Adipose tissue (tissue), 3 donors: Measurements from ENCODE around the gene LEFTY1. TPM values are rescaled to one million over a fixed set of nuclear protein-coding genes. Genes with fewer than 3 reads are reported as not detected.

Experiments used
- H3K27ac ChIP-seq: one replicate; pipeline ENCODE4 v1.5.1; 2013; ENCODE audit warnings: low read depth, low read length
- WGBS, 3 donors: extraction: QIAGEN DNeasy Blood & Tissue Kit; methylation state at CpG; one replicate each; pipeline ENCODE4 v1.1.7; 2013; 5-methylcytosine and 5-hydroxymethylcytosine counted together
- polyA plus RNA-seq, 3 donors: library from polyadenylated mRNA; stranded (reverse); fragments of 200-250 nt; gene quantifications; one replicate each; pipeline ENCODE4 v1.2.3, GENCODE V29; 2013
- donor health status: healthy with polysubstance abuse.
- donor health status: Bipolar disorder and iron deficiency.
- donor health status: healthy.

Gene LEFTY1
- polyA plus RNA-seq, 3 donors, result 0.18 to 60.5 TPM; not detected in 1

DNA sequence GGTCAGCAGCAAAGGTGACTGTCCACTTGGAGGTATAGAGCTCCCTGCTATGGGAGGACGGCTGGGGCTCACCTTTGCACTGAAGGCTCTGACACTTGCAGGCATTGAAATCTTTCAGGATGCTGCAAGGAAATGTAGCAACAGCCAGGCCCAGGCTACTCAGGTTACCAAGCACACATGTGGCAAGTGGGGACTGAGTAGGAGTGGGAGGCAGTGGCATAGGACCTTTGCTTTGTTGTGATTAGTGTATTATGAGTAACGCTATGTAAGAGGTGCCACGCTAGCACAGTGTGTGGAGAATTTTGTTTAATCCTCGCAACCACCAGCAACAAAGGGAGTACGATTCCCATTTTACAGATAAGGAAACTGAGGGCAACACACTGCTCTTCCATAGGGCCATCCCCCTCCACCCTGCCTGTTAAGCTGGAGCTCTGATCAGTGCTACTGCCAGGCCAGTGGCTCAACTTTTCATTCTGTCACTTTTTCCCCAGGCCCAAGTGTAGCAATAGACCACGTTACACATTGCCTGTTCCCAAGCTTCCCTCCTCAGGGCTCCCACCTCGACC is 28.0 kb downstream of the LEFTY1 start:
- no peak overlapping the region for H3K27ac ChIP-seq
- 78 to 95% (median 87%) methylated on average over 7 of the region's 7 CpGs for WGBS, 3 donors

GRCh38 chr1:225860107-225860506 is 28.8 kb downstream of the LEFTY1 start:
- H3K27ac ChIP-seq, result no peak overlapping the region
- WGBS, 3 donors, result 86 to 94% (median 87%) methylated on average over 5 of the region's 5 CpGs

DNA sequence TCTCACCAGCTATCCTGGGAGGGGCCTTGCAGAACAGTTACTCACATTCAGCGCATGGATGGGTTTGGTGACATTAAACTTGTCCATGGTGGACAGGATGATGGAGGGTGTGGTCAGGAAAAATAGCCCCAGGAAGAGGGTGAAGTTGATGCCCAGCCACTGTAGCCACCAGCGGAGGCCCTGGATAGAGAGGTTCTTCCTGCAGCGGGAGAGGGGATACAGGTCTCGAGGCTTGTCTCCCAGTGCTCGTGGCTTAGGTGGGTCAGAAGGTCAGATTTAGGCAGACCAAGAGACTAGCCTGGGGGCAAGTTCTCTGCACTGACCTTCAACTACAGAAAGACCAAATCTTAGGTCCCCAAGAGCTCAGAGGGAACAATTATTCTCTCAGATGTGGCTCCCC is 29.8 kb downstream of the LEFTY1 start:
- no peak overlapping the region for H3K27ac ChIP-seq
- 93 to 98% (median 96%) methylated on average over 5 of the region's 5 CpGs for WGBS, 3 donors

DNA sequence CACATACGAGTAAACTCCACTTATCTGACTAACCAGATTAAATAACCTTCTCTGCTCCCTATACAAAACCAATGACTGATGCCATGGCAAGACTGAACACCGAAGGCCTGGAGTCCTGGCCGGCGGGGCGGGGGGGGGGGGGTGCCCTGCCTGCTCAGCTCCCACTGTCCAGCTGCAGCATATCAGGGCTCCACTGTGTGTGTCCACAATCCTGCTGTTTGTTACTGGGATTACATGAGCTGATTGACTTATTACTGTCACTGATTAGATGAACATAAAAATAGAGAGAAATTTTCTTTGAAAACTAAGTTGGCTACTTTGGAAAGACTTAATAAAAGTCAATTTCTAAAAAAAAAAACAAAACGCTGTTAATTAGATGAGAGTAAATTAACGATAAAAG is 31.7 kb downstream of the LEFTY1 start:
- 56 to 68% (median 66%) methylated on average over 6 to 7 of the region's 7 CpGs for WGBS, 3 donors
- H3K27ac ChIP-seq, result no peak overlapping the region

DNA sequence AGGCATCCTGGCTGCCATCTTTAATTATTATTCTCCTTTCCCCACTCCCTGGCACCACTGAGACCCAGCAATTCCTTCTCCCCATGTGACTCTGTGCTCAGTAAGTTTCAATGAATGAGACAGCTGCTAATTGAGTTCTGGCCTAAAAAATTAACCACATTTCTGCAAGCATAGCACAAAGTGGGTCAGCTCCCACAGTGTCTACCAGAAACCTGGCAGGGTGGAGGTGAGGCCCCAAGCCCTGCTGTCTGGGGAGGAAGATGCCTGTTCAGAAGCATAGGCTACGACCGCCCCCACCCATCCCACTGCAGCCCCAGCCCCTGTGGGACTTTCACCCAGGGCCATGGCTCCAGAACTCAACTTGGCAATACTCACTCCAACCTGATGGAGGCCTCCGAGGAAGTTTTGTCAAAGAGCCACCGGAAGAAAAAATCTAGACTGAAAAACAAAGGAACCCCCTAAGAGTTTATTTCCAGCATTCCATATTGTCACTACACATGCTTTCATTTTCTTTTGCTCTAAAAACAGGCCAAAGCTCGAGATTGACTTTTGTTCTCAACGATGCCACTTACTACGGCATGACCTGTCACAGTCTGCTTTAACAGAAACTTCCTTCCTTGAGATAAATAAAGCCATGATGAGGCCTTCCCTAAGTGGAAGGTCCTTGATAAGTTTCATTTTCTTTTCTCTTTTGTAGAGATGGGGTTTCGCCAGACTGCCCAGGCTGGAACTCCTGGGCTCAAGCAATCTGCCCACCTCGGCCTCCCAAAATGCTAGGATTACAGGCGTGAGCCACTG is 33.2 kb downstream of the LEFTY1 start:
- H3K27ac ChIP-seq, result no peak overlapping the region
- 73 to 78% (median 75%) methylated on average over 10 of the region's 10 CpGs for WGBS, 3 donors

DNA sequence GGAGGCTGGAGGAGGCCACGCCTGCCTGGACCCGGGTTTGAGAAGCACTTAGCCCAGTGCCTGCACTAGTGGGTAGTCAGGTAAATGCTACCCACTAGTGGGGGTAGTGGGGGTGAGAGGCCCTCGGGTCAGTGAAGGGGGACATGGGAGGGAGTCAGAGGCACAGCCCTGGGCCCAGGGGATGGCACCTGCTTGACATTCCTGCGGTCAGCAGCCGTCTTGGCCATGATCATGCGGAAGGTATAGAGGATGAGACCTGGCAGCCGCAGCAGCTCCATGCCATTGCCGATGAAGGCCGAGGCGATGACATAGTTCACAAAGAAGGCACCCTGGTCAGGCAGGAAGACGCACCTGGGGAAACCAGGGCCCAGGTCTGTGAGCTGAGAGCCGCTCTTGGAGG is 35.5 kb downstream of the LEFTY1 start:
- WGBS, 3 donors, result 90 to 94% (median 92%) methylated on average over 12 of the region's 12 CpGs
- no peak overlapping the region for H3K27ac ChIP-seq

- no peak overlapping the region for H3K27ac ChIP-seq
- 88 to 90% (median 89%) methylated on average over 13 of the region's 13 CpGs for WGBS, 3 donors
These were observed 36.4 kb downstream of the LEFTY1 start for GRCh38 chr1:225852413-225853124.

- 24 to 34% (median 32%) methylated on average over 4 of the region's 4 CpGs for WGBS, 3 donors
- H3K27ac ChIP-seq, result no peak overlapping the region
These were observed 37.1 kb downstream of the LEFTY1 start for GRCh38 chr1:225851805-225852204.

DNA sequence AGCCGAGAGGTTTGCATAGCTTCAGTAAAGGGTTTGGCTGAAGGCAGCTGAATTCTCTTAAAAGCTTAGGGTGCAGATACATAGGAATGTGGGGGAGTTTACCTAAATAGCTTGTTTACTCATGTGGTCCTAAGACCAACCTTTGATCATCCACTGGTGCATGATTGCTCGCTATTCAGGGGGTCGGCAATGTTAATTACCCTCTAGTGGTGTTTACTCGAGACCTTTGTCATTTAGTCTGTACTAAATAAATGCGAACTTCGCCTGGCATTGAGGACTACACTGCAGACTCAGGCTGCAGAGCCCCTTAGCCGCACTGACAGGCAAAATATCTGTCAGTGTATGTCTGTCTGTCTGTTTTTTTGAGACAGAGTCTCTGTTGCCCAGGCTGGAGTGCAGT is 38.6 kb downstream of the LEFTY1 start:
- H3K27ac ChIP-seq, result no peak overlapping the region
- 95 to 97% (median 97%) methylated on average over 7 of the region's 7 CpGs for WGBS, 3 donors

DNA sequence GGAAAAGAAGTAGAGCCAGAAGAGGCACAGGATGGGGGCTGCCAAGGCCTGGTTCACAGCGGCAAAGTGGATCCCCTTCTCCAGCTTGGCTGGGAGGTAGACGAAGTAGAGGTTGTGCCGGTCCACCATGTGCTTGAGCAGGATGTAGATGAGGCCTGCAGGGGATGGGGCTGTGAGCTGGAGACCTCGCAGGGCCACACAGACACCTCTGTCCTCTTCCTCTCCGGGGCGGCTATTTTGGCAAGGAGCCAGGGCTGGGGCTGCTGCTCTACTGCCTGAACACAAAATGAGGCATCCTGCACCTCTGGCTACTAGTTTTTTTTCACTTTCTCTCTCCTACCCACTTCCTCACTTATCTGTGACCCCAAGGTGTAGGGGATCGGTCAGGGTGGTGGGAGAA is 39.0 kb downstream of the LEFTY1 start:
- WGBS, 3 donors, result 57 to 75% (median 64%) methylated on average over 5 to 7 of the region's 7 CpGs
- H3K27ac ChIP-seq, result no peak overlapping the region

DNA sequence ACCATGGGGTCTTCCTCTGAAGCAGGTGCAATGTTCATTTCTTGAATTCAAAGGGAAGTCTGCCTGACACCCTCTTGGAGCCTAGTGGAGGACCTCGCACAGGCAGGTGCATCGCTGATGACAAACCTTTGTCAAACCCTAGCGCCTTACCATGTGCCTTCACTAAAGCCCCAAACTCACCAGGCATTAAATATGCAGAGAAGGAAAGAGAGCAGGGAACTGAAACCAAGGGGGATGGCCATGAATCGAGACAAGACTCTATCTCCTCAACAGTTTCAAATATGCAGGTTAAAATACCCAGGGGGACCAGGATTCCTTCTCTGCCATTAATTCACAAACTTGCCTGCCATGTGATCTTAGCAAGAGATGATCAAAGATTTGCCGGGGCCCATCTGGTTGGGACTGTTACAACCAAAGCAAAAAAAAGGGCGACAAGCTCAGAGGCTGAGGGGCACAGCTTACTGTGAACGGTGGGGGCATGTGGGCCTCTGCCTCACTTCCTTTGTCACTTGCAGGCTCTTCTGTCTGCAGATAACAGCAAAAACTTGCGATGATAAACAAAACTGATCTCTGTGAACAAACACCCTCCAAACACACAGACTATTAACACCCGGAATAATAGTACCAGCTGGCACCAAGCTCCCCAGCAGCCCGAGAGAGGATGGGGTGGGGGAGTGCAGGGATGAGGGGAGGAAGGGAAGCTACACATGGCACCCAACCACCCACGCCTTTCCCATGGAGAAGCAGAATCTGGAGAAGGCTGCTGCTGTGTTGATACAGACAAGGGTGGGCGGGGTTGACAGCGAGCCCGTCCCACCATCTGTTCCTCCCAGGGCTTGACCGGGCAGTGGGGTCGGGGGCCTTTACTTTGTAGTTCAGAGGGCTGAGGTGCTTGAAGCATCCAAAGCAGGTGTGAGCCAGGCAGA is 40.7 kb downstream of the LEFTY1 start:
- H3K27ac ChIP-seq, result no peak overlapping the region
- WGBS, 3 donors, result 71 to 73% (median 71%) methylated on average over 16 of the region's 16 CpGs

GRCh38 chr1:225847610-225848009 is 41.3 kb downstream of the LEFTY1 start:
- H3K27ac ChIP-seq, result no peak overlapping the region
- WGBS, 3 donors, result 13 to 70% (median 69%) methylated on average over 4 of the region's 4 CpGs

DNA sequence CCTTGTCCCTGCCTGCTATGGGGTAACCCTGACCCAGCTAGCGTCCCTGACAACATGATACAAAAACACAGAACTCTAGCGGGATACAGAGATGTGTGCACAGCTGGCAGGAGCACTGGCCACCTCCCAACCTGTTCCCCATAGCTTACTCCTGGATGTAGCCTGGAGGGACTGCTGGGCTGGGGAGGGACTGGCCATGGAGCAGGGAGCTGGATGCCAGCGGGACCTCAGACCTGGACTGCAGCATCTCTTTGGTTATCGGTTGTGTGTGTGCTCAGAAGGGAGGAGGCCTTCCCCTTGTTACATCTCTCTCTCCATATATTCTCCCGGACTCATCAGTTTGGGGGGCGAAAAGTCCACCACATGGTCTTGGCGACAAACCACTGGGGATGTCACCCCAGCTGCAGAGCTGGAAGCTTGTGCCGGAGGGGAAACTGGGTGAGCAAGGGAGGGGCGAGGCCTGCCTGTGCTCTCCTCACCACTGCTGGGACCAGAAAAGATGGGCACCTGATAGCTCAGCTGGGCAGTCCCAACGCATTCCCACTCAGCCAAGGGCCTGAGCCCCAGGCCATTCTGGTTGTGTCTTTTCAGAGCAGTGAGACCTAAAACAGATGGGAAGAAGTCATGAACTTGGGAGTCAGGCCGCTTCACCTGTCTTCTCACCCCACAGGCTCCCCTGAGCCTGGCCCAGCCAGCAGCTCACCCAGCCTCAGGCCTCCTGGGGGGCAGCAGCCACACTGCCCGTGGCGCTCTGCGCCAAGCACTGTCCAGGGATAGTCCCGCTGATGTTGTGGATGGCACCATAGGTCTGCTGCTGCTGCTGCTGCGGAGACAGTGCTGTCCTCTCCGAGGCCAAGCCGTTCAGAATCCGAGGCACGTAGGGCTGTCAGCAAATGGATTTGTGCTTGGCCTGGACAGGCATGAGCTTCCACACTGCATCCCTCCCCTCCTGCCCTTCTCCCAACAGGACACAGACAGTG is 42.3 kb downstream of the LEFTY1 start:
- no peak overlapping the region for H3K27ac ChIP-seq
- 72 to 88% (median 86%) methylated on average over 20 of the region's 20 CpGs for WGBS, 3 donors

- no peak overlapping the region for H3K27ac ChIP-seq
- WGBS, 3 donors, result 43 to 68% (median 66%) methylated on average over 13 of the region's 13 CpGs
These were observed 43.2 kb downstream of the LEFTY1 start for GRCh38 chr1:225845571-225846259.

DNA sequence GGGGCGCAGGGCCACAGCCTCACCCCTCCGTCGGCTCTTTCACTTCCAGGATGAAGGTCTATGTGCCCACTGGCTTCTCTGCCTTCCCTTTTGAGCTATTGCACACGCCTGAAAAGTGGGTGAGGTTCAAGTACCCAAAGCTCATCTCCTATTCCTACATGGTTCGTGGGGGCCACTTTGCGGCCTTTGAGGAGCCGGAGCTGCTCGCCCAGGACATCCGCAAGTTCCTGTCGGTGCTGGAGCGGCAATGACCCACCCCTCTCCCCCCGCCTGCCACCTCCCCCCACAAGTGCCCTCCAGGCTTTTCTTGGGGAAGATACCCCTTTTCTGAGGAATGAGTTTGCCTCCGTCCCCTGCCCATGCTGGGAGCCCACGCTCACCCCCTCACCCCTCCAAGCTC is 43.8 kb downstream of the LEFTY1 start:
- 87 to 89% (median 87%) methylated on average over 14 of the region's 14 CpGs for WGBS, 3 donors
- no peak overlapping the region for H3K27ac ChIP-seq

DNA sequence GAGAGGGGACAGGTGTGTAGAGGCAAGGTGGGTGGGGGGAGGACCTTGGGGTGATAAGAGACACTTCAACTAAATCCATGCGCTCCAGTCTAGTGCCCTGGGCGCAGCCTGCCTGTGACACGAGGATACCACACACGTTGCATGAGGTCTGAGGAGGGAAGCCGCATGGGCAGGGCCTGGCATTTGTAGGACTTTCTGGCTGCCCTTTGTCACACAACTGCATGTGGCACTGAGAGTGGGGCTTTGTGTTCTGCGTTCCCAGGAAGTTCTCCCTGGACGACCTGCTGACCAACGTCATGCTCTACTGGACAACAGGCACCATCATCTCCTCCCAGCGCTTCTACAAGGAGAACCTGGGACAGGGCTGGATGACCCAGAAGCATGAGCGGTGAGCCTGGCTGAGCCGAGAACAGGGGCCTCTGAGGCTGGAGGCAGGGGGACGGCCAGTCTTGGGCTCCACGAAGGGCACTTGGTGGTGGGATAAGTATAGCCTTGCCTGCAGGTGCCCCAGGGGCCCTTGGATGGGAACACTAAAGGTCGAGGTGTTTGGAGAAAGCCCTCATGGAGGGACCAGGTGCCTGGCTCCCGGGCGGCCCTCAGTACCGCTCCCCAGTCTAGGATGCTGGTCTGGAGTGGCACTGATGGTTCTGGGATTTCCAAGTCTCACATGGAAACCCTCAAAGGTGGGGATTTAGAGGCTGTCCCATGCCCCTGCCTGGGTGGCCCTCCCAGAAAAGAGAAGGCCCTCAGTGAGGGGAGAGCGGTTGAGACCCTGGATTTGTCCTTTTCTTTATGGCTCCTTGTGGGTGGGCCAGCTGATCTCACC is 44.5 kb downstream of the LEFTY1 start:
- no peak overlapping the region for H3K27ac ChIP-seq
- 80 to 89% (median 86%) methylated on average over 18 of the region's 18 CpGs for WGBS, 3 donors
